Gastrocnemius medialis (tissue), 4 donors: ENCODE results near the gene CYP2D6. TPM values are rescaled to one million over a fixed set of nuclear protein-coding genes. Genes with fewer than 3 reads are reported as not detected.

Experiments
- ATAC-seq, 2 donors: fragments of 150-250 bp; one replicate each; pipeline ENCODE4 v1.9.1; 2016
- DNase-seq, 2 donors: peaks; one replicate each; pipeline ENCODE4 v3.0.0-alpha.2; 2019
- H3K27ac ChIP-seq, 4 donors: fragments of 200-600 bp; sonication (generic); 1 replicate in 1 of 4; 2 replicates in 3 of 4; pipeline ENCODE4 v1.5.1; 2016 to 2018; ENCODE audit warnings: mild to moderate bottlenecking in 2 of 4, moderate library complexity in 1 of 4
- H3K27me3 ChIP-seq, 3 donors: fragments of 200-600 bp; sonication (generic) in 2 of 3; 1 replicate in 1 of 3; 2 replicates in 2 of 3; pipeline versions ENCODE4 v1.5.1 to v1.6.0; 2016 to 2019; ENCODE audit warnings: mild to moderate bottlenecking in 1 of 3, moderate library complexity in 1 of 3
- H3K36me3 ChIP-seq, 2 donors: fragments of 200-600 bp; sonication (generic) in 1 of 2; one replicate each; pipeline ENCODE4 v1.5.1; 2017 to 2018
- H3K4me1 ChIP-seq, 2 donors: fragments of 200-600 bp; sonication (generic) in 1 of 2; one replicate each; pipeline ENCODE4 v1.5.1; 2016 to 2017; ENCODE audit warnings: mild to moderate bottlenecking in 2 of 2
- H3K4me3 ChIP-seq, 4 donors: fragments of 200-600 bp; sonication (generic) in 3 of 4; 1 replicate in 1 of 4; 2 replicates in 3 of 4; pipeline ENCODE4 v1.5.1; 2016 to 2019; ENCODE audit warnings: mild to moderate bottlenecking in 2 of 4
- H3K9me3 ChIP-seq, 3 donors: fragments of 200-600 bp; sonication (generic) in 2 of 3; 1 replicate in 1 of 3; 2 replicates in 2 of 3; pipeline ENCODE4 v1.5.1; 2016 to 2019
- POLR2A ChIP-seq, 2 donors: fragments of 450-650 bp; IDR thresholded peaks; one replicate each; pipeline ENCODE4 v1.6.1; 2017; ENCODE audit warnings: antibody characterized with exemption in 2 of 2, mild to moderate bottlenecking in 2 of 2, moderate library complexity in 2 of 2
- in situ Hi-C, 4 donors: fragments of 200-750 bp; cut with MboI; loops; one replicate each; pipeline versions ENCODE4 v1.15.0 to v1.8.0; 2017; ENCODE audit warnings: low sequenced_read_pairs in 4 of 4
- intact Hi-C: fragments of 100-400 bp; cut with DNase I; formaldehyde crosslinking; loops from one replicate; pipeline ENCODE4 v1.15.1; 2023; ENCODE audit warnings: low total_unique reads
- total RNA-seq, 4 donors: library from RNA; depleted of rRNA; stranded (reverse); fragments of >200 nt; gene quantifications; one replicate each; pipeline versions ENCODE4 v1.1.0 to v1.2.3, GENCODE V29; 2016
- TF ChIP-seq, protein P1 (sequence below), 5 experiments: fragments of 450-650 bp in 3 of 5; fragments of 200-600 bp in 2 of 5; sonication (generic) in 2 of 5; IDR thresholded peaks in 4 of 5; conservative IDR thresholded peaks in 1 of 5; 1 replicate in 4 of 5; 2 replicates in 1 of 5; pipeline ENCODE4 v1.5.1; 2016 to 2019; ENCODE audit warnings: antibody characterized with exemption in 5 of 5, mild to moderate bottlenecking in 3 of 5, moderate library complexity in 3 of 5

CYP2D6 gene
- total RNA-seq, 4 donors from 2014 or later, result 0.15 to 0.24 TPM; not detected in 2

DNA sequence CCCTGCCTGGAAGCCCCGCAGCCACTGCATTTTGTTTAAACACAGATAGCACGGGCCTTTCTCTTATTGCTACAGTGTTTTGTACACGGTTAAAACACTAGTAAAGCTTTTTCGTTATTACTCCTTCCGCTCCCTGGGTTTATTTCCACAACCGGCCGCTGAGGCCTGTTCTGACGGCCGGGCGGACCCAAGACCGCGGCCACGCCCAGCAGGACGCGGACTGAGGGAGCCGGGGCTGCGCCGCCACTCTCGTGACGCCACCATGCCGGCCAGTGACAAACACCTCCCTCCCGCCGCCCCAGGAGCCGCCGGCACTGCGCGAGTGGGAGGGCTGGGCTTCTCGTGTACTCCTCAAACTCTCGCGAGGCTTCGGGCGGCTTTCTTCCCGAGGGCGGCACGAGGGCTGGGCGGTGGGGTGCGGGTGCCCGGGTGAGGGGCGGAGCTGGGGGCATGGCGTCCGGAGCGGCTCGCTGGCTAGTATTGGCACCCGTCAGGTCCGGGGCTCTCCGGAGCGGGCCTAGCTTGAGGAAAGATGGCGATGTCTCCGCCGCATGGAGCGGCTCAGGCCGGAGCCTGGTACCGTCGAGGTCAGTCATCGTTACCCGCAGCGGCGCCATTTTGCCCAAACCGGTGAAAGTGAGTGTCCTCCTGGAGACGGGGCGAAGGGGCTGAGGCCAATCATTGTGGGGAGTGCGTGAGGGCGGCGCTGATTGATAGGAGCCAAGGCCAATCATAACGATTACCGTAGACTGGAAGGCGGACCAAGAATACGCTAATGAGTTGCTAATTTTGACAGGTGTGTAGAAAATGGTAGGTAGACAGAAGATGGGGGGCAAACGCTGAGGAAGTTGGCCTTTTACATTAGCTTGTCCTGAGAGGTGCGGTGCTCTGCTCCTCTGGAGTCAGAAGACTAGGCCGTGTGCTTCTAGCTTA is 51.0 kb downstream of the CYP2D6 start, which contains the start of gene SMDT1:
Gene SMDT1 (plus strand): TSS at position 382 of the 933 bp plus-strand sequence. CDS start 69 bp downstream, at position 451.
- ATAC-seq (peak; percentile 92 to 94), DNase-seq (peak; percentile 99)
- Histone ChIP-seq H3K27ac (peak within 1 kb of the TSS; percentile 95 to 100 (median 100)), H3K27me3 (no peaks in the 10 kb centered on the region), H3K4me1 (peaks cover 30 to 37% of the 10 kb centered on the region in 2 donors), H3K9me3 (no peaks in the 10 kb centered on the region), H3K4me3 (peak within 1 kb of the TSS; percentile 69 to 89 (median 86)), H3K36me3 (peaks cover 0 to 15% of the 10 kb centered on the region in 2 donors)
- TF ChIP-seq, protein P1, sequence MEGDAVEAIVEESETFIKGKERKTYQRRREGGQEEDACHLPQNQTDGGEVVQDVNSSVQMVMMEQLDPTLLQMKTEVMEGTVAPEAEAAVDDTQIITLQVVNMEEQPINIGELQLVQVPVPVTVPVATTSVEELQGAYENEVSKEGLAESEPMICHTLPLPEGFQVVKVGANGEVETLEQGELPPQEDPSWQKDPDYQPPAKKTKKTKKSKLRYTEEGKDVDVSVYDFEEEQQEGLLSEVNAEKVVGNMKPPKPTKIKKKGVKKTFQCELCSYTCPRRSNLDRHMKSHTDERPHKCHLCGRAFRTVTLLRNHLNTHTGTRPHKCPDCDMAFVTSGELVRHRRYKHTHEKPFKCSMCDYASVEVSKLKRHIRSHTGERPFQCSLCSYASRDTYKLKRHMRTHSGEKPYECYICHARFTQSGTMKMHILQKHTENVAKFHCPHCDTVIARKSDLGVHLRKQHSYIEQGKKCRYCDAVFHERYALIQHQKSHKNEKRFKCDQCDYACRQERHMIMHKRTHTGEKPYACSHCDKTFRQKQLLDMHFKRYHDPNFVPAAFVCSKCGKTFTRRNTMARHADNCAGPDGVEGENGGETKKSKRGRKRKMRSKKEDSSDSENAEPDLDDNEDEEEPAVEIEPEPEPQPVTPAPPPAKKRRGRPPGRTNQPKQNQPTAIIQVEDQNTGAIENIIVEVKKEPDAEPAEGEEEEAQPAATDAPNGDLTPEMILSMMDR (IDR thresholded peaks at IDR 0.05 in 4 of 5, conservative IDR thresholded peaks at IDR 0.05 in 1 of 5), result peak in 1 of 5 experiments; percentile 26
- peak; percentile 97 for TF ChIP-seq POLR2A (IDR thresholded peaks at IDR 0.05)
- intact Hi-C loops, result loop anchor here (1.0 to 10.0 kb wide), 5 partner anchors 11 to 985 kb away; partner anchors contain the start of genes EP300, NDUFA6, RANGAP1 and SNU13
- in situ Hi-C loops, result loop anchor here in 1 of 4 donors (25.0 kb wide), 1 partner anchor 358 kb away; the partner anchor contains the start of gene NFAM1

DNA sequence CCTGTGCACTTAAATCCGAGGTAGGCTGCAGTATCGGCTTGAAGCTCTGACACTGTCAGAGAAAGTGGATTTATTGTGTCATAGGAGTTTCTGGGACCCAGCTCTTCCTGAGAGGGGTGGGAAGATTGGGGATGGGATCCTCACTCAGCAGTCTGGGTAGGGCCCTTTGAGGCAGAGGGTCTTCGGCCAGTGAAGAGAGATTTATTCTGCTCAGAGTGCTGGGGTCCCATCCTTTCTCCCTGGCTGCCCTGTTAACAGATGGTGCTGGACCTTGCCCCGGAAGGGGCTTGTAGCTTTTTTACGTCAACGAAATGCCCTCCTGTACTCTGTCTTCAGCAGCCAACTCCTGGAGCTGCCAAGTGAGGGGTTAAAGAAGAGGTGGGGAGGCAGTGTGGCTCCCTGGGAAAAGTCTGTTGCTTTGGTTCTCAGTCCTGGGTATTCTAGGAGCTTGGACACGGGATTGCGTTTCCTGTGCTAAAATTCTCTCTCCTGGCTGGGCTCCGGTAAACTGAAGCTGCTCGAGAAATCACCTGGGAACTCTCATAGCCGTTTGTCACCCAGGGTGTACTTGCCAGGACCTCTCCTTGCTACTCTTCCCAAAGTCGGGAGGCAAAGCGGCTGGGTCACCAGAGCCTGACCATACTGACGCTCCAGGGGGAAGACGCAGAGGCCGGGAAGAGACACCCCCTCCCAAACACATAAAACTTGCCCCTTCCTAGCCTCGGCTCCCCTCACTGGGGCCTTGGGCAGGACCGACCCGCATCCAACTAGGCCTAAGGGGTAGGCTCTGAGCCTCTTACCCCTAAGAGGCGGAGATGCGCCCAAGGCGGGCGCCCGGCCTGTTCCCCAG is 51.9 kb downstream of the CYP2D6 start:
- Histone ChIP-seq H3K4me3 (peak overlapping the region; percentile 69 to 89 (median 86)), H3K9me3 (no peaks in the 10 kb centered on the region), H3K27ac (peak overlapping the region; percentile 95 to 100 (median 100)), H3K4me1 (peaks cover 30 to 46% of the 10 kb centered on the region in 2 donors), H3K27me3 (no peaks in the 10 kb centered on the region), H3K36me3 (peaks cover 0 to 14% of the 10 kb centered on the region in 2 donors)
- TF ChIP-seq, protein P1 (IDR thresholded peaks at IDR 0.05 in 4 of 5, conservative IDR thresholded peaks at IDR 0.05 in 1 of 5), result no peak
- TF ChIP-seq POLR2A (IDR thresholded peaks at IDR 0.05), result no peak
- in situ Hi-C loops, result loop anchor here in 1 of 4 donors (25.0 kb wide), 1 partner anchor 359 kb away; the partner anchor contains the start of gene NFAM1
- ATAC-seq (peak; percentile 20 to 24), DNase-seq (peak; percentile 36 to 44)
- intact Hi-C loops, result loop anchor here (1.0 to 10.0 kb wide), 3 partner anchors 12 to 984 kb away; partner anchors contain the start of genes EP300, NDUFA6 and SREBF2

DNA sequence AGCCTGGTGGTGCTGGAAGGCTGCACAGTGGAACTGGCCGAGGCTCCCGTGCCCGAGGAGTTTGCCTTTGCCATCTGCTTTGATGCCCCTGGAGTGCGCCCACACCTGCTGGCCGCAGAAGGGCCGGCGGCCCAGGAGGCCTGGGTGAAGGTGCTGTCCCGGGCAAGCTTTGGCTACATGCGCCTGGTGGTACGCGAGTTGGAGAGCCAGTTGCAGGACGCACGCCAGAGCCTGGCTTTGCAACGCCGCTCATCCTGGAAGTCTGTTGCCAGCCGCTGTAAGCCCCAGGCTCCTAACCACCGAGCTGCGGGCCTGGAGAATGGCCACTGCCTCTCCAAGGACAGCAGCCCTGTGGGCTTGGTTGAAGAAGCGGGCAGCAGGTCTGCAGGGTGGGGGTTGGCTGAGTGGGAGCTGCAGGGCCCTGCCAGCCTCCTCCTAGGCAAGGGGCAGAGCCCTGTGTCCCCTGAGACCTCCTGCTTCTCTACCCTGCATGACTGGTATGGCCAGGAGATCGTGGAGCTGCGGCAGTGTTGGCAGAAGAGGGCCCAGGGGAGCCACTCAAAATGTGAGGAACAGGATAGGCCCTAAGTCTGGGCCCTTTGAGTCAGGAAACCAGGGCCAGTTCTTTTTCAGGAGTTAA is 53.0 kb downstream of the CYP2D6 start:
- TF ChIP-seq POLR2A (IDR thresholded peaks at IDR 0.05), result no peak
- TF ChIP-seq, protein P1 (IDR thresholded peaks at IDR 0.05 in 4 of 5, conservative IDR thresholded peaks at IDR 0.05 in 1 of 5), result no peak
- in situ Hi-C loops, result loop anchor here in 1 of 4 donors (25.0 kb wide), 1 partner anchor 360 kb away; the partner anchor contains the start of gene NFAM1
- Histone ChIP-seq H3K27me3 (no peaks in the 10 kb centered on the region), H3K36me3 (peaks cover 0 to 6% of the 10 kb centered on the region in 2 donors), H3K4me1 (peaks cover 21 to 43% of the 10 kb centered on the region in 2 donors), H3K4me3 (no peak overlapping the region), H3K9me3 (no peaks in the 10 kb centered on the region), H3K27ac (peak overlapping the region; percentile 95 to 100 (median 100))
- DNase-seq, result no peak
- ATAC-seq, result no peak
- intact Hi-C loops, result loop anchor here (2.0 to 10.0 kb wide), 2 partner anchors 245 to 983 kb away; partner anchors contain the start of genes EP300 and SREBF2
